GM19372 (cell line): ENCODE results near the gene BIRC3.

Source experiments
- ATAC-seq: cut with Tn5 transposase; IDR thresholded peaks from one replicate; pipeline ENCODE4 v1.9.1; 2021; ENCODE audit warnings: mild to moderate bottlenecking, low read depth, moderate library complexity; ENCODE audit not compliant: unreplicated experiment

BIRC3 gene

DNA sequence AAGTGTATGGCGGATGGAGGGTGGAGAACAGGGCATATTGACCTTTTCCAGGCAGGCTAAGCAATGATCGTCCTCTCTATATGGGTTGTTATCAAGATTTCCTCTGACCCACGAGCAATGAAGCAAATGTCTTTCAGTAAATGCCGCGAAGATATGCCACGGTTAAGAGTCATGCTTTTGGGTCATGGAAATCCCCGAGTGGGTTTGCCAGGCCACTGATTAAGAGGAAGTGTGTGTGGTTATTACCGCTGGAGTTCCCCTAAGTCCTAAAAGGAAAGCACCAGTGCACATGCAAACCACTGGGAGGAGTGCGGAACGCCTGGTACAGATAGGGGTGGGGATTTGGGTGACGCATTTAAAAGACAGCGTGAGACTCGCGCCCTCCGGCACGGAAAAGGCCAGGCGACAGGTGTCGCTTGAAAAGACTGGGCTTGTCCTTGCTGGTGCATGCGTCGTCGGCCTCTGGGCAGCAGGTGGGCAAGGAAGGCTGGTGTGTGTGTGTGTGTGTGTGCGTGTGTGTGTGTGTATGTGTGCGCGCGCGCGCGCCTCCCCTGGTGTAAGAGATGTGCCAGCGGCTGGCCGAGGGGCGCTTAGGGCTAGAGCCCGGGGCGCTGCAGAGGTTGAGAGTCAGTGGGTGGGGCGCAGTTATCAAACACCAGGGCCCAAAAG is at the start of gene BIRC3:
BIRC3 (plus strand) TSS at position 386 of the 669 bp plus-strand sequence. CDS start 7,026 bp downstream, outside the sequence.
- peak; percentile 75 for ATAC-seq

DNA sequence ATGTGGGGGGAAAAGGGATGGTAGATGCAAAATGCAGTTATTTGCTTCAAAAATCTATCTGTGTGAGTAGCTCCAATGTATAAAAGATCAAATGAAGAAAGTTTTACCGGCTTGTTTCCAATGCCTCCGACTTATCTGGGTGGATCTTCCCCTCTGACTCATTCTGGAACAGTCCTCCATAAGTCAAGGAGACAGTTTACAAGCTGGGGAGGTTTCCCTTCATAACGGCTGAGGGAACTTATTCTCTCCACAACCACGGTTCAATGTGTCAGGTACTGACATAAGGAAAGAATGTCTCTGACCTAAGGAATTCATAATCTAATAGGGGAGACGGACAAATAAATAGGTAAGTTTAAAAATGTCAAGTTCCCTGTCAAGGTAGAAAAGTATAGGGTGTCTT is 49.7 kb upstream of the BIRC3 start:
- no peak for ATAC-seq

DNA sequence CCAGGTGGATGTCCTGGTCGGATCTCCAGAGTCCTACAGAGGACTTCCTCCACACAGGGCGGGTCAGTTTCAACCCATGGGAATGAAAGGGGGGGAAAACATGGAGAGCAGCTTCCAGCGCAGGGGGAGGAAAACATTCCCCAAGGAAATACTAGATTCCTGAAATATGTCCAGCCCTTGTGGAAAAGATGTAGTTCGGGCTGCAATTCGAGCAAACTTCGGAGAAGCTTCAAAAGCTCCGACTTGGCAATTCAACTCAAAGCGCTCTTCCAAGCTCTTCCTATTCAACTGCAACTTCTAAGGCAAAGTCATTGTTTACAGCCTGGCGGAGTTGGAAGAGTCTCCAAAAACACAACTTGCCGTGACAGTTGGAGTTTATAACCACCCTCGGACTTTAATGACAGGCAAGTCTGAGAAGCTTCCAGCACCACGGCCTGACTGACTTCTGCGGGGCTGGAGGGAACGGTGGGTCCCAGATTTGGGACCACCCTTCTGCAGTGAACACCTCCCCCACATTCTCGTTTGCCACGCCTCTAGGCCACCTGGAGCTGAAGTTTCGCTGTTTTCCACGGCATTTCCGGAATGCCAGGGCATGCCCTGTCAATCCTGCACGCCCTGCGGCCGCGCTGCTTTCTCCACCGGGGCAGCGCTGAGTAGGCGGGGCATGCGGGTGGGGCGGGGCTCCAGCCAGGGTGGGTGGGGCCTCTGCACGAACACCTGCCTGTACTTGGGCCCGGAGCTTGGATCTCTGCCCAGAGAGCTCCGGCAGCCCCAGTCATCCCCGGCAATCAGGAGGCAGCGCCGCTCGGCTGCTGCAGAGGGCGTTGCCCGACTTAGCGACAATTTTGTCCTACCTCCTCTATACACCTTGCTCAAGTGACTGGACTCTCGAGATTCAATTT is 49.0 kb upstream of the BIRC3 start:
- peak; percentile 99 for ATAC-seq

DNA sequence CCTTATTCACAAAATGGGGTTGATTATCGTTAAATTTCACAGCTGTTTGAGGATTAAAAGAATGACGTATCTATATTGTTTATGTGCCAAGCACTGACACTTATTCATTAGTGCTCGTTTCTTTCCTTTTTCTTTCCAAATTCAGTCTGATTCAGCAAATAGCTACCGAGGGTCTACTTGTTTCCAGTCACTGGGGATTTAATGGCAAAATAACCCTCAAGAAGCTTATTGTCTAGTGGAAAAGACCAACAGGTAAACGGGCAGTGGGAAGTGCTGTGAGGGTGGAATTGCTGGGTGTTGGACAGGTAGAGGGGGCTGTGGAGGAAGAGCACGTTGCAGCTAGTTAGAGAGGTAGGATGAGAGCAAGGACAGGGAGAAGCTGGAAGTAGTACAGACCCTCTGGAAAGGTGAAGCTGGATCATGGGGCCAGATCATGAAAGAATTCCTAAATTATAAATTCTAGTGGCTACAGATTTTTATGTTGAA is 48.3 kb upstream of the BIRC3 start:
- no peak for ATAC-seq

DNA sequence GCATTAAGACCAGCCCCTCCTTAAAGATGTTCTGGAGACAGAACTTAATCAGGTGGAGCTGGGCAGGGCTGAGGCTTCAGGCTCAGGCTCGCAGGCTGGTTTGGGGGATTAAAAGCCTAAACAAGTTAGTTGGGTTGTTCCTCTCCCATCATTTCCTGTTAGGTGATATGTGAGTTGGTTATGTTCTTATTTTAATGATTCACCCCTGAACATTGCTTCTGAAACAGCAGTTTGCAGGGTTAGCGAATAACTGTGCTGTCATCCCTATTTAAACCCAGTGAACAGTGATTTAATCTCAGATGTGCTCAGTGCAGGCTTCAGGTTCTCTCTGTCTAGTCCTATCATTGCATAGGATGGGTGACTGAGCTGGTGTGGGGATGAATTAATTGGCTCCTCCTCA is 47.4 kb upstream of the BIRC3 start:
- no peak for ATAC-seq

DNA sequence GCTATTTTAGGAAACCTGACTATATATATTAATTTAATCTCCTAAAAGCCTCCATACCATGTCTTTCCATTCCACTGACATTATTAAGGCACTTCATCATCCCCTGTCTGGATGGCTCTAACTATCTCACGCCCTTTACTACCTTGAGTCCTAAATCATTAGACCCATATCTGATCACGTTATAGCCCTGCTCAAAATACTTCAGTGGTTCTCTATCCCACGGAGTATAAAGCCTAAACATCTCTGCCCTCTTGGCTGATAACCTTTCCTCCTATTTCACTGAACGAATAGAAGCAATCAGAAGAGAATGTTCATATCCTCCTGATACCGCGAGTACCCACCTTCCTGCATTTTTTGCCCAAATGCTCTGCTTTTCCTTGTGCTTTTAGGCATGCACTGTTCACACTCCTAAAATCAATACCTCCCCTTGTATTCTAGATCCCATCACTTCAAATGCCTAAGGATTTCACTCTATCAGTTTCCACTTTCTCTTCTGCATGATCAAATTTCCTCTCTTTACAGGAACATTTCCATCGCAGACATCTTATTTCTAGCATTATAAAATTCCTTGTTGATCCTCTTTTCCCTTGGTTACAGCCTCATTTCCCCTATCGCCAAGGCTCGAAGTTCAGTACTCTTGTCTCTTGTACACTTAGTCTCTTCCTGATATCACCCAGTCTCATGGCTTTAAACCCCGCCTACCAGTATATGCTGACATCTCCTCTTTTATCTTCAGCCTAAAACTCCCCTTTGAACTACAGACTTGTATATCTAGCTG is 45.0 kb upstream of the BIRC3 start:
- ATAC-seq = no peak

DNA sequence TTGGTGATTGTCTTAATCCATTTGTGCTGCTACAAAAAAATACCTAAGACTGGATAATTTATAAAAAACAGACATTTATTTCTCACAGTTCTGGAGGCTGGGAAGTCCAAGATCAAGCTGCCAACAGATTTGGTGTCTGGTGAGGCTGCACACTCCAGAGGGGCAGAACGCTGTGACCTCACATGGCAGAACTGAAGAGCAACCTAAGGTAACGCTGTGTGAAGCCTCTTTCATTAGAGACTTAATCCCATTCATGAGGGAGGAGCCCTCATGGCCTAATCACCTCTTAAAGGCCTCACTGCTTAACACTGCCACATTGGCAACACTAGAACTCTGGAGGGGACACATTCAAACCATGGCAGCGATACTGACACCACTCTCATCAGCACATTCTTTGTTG is 42.7 kb upstream of the BIRC3 start:
- no peak for ATAC-seq

DNA sequence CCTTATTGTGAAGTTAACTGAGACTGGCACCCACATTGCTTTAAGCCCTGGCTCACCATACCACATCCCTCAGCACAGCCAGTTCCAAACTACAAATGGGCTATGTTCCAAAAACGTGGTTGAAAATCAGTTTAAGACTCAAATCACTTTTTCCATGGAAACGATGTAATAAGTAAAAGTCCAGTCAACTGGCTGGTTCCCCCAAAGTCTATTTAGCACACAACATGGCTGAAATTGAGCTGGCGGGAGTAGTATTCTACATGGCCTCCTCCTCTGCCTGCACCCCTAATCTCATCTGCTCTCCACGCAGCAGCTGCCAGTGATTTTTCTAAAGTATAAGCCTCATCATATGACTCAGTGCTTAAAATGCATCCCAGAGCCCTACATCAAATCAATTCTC is 40.9 kb upstream of the BIRC3 start:
- no peak for ATAC-seq

DNA sequence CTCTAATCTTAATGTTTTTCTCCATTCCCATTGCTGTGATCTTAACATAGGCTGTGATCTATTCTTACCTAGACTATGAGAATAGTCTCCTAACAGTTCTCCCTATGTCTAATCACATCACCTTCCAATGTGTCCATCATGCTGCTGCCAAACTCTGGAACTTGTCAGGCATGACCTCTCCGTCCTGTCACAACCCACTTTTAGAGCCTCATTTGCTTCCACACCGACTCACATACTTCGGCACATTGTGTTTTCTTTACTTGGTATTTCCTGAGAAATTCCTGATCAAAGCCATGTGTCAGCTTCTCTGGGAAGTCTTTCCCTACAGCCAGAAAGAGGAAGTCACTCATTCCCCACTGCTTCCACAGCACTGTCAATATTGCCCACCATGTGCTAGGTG is 40.5 kb upstream of the BIRC3 start:
- ATAC-seq = no peak

DNA sequence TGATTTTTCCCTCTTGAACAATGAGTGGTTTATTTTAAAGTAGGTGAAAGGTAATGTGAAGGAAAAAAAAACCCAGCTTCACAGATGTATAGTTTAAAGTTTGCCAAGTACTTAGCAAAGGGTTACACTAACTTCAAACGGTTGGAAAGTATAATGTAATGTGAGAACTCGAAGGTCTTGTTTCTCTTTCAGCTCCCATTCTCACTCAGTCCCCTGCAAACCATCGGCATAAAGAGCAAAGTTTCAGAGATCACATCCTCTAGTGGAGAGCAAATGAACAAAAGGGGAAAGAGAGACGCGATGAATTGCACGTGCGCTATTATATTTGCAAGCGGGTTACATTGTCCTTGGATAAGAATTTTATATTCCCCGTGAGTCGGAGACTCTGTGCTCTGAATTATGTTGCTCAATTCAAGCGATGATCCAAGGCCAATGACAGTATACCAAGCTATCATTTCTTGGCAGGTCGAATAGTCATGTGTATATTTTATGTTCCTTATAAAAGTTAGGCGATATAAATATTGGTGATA is 37.6 kb upstream of the BIRC3 start:
- peak; percentile 97 for ATAC-seq

DNA sequence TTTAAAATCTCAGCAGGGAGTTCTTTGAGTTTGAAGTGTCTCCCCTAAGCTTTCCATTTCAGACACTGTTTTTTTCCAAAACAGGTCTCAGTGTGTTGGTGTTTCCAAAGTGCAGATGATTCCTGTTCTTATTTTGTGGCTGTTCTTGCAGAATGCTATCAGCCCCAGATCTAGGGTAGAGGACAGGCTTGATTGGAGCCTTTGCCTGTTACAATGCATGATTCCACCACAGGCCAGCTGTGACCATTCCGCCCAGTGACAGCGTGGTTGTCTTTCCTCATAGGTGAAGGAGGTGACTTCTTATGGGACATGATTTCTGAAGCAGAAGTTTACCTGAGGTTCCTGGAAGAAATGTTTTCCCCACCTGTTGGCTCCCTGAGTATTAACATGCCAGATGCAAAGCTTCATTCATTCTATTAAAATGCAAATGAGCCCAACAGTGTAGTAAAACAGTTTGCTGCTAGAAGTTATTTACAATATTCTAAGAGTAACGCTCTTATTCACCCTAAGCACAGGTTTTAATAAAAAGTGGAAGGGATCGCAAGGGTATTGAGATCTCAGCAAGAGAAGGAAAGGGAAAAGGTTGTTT is 36.9 kb upstream of the BIRC3 start:
- ATAC-seq = no peak

DNA sequence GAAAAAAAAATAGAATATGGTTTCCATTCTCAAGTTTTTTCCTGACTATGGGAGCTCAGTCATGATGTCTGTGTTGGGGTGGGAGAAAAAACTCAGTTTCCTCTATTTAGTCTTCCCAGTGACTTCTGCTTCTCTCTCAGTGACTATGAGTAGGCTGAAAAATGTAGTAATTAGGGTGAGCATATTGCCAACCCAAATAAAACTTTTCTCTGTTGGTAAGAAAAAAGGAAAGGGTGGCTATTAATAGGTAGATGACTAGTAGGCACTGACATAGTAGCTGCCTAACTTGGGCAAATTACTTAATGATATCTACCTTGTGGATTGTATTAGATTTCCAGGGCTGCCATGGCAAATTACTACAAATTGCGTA is 34.2 kb upstream of the BIRC3 start:
- ATAC-seq = no peak

DNA sequence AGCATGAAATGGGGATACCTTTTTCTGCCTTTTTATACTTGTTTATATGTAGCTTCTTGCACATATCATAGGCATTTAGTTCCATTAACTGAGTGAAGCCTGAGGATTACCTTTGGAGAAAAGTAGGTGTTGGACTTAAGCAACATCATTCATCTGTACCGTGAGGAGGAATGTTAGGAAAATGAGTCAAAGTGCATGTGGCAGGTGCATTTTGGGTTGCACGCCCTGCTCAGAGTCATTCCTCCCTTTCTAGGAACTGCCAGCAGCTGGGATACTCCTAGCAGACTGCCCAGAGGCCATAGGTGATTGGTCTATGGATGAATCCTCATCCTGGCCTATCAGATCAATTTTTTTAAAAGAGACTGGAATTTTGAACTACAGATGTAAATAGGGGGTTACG is 33.3 kb upstream of the BIRC3 start:
- ATAC-seq = no peak

DNA sequence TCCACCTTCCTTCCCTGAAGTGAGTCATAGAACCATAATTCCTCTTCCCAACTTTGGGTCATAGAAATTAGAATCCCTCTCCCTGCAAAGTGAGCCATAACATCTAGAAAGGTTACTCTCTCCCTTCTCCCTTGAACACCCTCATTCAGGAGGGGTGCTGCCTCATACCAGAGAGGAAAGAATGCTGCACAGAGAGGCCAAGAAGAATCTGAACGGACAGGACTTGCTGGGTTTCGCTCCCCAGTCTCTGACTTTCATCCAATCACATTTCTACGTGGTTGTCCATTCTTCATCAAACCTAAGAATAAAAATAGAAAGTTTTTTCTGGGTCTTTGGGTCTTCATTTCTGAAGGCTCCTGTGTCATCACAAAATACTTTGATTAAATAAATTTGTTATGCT is 31.0 kb upstream of the BIRC3 start:
- ATAC-seq = no peak

DNA sequence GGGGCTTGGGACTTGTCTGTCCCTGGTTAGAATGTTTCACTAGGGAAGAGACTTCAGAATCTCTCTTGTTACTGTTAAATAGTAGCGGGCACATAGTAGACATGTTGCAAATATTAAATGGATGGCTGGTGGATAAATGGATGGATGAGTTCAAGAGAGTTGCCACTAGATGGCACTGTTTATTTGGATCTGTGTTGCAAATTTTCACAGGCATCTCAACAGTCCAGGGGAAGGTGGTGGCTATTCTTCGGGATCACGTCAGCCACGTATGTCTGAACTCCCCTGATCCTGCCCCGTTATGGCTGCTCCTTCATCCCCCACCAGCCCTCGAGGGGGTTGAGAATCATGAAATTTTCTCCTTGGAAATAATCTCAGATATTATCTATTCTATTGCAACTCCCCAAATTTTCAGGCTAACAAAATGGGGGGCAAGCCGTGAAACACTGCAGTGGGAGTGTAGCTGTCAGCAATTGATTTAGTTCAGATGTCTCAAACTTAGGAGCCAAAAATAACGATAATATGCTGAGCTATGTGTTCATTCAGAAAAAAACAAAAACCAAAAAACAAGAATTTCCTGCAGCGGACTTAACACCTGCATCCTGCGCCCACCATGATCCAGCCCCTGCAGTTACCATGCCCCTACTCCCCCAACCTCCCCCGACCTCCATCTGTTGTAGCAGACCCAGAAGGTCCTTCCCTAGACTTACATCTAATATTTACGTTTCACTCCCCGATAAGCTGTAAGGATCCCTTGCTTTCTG is 29.1 kb upstream of the BIRC3 start:
- peak; percentile 92 for ATAC-seq

DNA sequence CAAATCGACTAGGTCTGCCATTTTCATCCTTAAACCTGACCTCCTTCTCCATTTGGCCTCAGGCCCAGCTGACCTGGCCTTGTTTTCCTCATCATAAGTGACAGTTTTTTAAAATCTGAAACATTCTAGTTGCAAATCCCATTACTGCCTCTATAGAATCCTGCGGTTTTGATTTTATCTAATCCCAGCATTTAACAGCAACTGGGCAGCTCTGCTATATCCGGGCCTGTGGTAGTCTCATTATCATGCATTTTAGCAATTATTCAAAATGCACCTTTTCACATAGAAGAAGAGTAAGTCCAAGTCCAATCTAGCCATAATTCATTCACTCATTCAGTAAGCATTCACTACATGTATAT is 28.6 kb upstream of the BIRC3 start:
- ATAC-seq = no peak

DNA sequence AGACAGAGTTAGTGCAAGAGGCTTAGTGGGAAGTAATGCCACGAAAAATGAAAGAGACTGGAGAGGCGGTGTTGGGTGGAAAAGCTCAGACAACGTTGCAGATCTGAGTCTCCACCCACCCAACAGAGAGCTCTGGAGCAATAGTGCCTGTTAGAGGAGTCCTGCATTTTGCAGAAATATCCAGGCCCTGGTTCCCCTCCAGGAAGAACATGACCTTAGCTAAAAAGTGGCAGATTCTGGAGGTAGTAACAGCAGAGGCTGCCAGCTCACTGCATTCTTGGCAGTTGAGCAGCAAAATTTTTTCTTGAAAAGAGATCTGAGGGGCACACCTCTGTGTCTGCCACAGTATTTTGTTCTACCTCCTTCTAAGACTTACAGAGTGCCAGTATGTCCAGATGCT is 27.7 kb upstream of the BIRC3 start:
- no peak for ATAC-seq

DNA sequence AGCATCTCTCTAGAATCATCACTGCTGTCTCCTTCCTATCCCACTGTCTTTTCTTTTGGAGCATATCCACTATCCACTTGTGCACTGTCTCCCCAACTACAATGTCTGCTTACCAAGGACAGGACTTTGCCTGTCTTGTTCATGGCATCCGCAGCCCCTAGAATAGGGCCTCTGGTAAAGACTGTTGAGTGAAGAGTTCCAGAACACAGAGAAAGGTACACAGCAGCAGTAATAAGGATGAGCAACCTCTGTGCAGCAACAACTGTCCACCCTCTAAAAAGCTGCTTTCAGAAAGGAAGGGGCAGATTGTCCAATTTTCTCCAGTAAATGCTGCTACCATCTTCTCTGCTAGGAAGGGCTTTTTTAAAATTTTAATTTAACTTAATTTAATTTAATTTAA is 25.5 kb upstream of the BIRC3 start:
- no peak for ATAC-seq

DNA sequence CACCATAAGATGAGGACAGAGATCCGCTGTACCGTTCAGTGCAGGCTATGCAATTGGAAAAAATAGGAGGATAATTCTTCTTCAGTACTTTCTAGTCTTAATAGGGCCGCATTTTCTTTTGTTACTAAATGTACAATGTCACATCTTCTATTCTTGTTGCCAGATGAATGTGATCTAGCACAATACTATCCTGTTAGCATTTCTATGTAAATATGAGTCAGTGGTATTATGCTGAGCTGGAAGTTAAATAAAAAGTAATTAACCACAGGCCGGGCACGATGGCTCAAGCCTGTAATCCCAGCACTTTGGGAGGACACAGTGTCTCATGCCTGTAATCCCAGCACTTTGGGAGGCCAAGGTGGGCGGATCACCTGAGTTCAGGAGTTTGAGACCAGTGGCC is 24.4 kb upstream of the BIRC3 start:
- no peak for ATAC-seq
